Measurements from ENCODE around the gene CLEC12A. TPM values are rescaled to one million over a fixed set of nuclear protein-coding genes. Genes with fewer than 3 reads are reported as not detected.
A peak's percentile ranks its signal among the peaks of the same experiment; 100 is the strongest.

The CLEC12A gene
- total and polyA plus RNA-seq, 2 donors (not counting 1 experiment from before 2014, with no cell fraction given): 1.0 TPM; not detected in 1

- no peak overlapping the region for H3K4me2 ChIP-seq (replicated peaks; ENCODE audit: low read depth, low read length, poor library complexity, severe bottlenecking)
- H3K79me2 ChIP-seq (ENCODE audit: control insufficient read depth, insufficient read depth, low read length): no peaks in the 10 kb centered on the region
- no peak overlapping the region for H3K27ac ChIP-seq (ENCODE audit: low read length in 2 of 2)
- Mint-ChIP-seq H3K4me3 (no peak overlapping the region), H3K4me1 (no peaks in the 10 kb centered on the region), H3K27ac (no peak overlapping the region), H3K27me3 (peaks cover 53% of the 10 kb centered on the region), H3K9me3 (ENCODE audit: insufficient read depth) (no peaks in the 10 kb centered on the region)
- 86% methylated on average over 4 of the region's 5 CpGs for WGBS (ENCODE audit: insufficient coverage)
- ChIA-PET POLR2A (no interaction called here), CTCF (interaction anchor here (0.9 kb wide), 1 partner anchor 140 kb away, joined by 3 read pairs; the partner anchor contains the start of gene OLR1)
- H3K27me3 ChIP-seq (replicated peaks in 1 of 4; ENCODE audit: control extremely low read depth in 1 of 4, control insufficient read depth in 3 of 4, insufficient read depth in 4 of 4, low read length in 3 of 4): peaks cover 0 to 3% (median 0%) of the 10 kb centered on the region in 4 experiments
- intact Hi-C loops (cut with micrococcal nuclease): loop anchor here (10.0 kb wide), 2 partner anchors 93 to 163 kb away; no protein-coding TSS in a partner anchor
- H3K9me3 ChIP-seq (ENCODE audit: control extremely low read depth in 1 of 3, control insufficient read depth in 2 of 3, insufficient read depth in 1 of 3, low read length in 2 of 3): no peaks in the 10 kb centered on the region
- ATAC-seq (ENCODE audit: low read depth) (no peak), DNase-seq (no peak)
- no peaks in the 10 kb centered on the region for H3K4me1 ChIP-seq (ENCODE audit: control insufficient read depth in 2 of 2, insufficient read depth in 2 of 2, low read length in 2 of 2)
- no peaks in the 10 kb centered on the region for H3K36me3 ChIP-seq (replicated peaks in 1 of 2; ENCODE audit: control extremely low read depth in 1 of 2, control insufficient read depth in 1 of 2, extremely low read depth in 1 of 2, insufficient read depth in 2 of 2, low read length in 1 of 2)
- no peak overlapping the region for H3K9ac ChIP-seq (ENCODE audit: low read length)
- H4K20me1 ChIP-seq (ENCODE audit: control insufficient read depth, insufficient read depth, low read length, poor library complexity, severe bottlenecking): no peaks in the 10 kb centered on the region
- H2AFZ ChIP-seq (ENCODE audit: insufficient read depth, low read depth, low read length, poor library complexity, severe bottlenecking): no peak overlapping the region
- H3K4me3 ChIP-seq (ENCODE audit: control extremely low read depth in 1 of 5, extremely low read depth in 1 of 5, insufficient read depth in 1 of 5, low read depth in 2 of 5, low read length in 4 of 5): no peak overlapping the region
- no peak for TF ChIP-seq EZH2 (IDR thresholded peaks at IDR 0.05; ENCODE audit: borderline replicate concordance, insufficient read depth, low read depth, low read length, poor library complexity, severe bottlenecking)
- TF ChIP-seq, protein P1, sequence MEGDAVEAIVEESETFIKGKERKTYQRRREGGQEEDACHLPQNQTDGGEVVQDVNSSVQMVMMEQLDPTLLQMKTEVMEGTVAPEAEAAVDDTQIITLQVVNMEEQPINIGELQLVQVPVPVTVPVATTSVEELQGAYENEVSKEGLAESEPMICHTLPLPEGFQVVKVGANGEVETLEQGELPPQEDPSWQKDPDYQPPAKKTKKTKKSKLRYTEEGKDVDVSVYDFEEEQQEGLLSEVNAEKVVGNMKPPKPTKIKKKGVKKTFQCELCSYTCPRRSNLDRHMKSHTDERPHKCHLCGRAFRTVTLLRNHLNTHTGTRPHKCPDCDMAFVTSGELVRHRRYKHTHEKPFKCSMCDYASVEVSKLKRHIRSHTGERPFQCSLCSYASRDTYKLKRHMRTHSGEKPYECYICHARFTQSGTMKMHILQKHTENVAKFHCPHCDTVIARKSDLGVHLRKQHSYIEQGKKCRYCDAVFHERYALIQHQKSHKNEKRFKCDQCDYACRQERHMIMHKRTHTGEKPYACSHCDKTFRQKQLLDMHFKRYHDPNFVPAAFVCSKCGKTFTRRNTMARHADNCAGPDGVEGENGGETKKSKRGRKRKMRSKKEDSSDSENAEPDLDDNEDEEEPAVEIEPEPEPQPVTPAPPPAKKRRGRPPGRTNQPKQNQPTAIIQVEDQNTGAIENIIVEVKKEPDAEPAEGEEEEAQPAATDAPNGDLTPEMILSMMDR (IDR thresholded peaks at IDR 0.05): no peak
These were observed 60.6 kb downstream of the CLEC12A start for GRCh38 chr12:10031771-10032175.

DNA sequence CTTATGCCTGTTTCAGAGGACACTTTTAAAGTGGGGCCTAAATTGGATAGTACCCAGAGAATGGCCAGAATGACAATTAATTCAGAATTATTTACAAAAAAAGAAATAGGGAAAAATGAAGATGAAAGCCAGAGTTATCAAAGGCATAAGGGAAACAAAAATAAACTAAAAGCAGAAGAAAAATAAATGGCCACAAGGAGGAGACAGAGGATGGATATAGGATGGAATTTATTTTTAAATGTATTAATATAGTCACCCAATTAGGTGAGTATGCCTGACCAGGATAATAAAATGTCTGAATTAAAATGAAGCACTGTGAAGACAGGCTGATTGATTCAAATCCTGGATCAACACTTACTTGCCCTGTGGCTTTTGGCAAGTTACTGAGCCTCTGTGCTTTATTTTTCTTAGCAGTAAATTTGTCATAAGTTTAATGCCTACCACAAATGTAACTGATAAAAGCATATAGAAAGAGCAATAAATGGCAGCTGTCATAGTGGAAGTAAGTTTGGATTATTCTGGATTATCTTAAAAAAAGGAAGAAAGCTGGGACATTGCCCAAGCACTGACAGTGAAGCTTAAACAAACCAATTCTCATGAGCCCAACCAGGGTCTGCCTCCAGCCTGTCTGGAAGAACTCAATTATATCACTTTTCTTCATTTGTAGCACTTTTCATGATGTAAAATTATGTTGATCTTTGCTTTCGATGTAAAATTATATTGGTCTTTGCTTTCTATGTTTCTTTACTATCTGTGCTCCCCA is 62.8 kb downstream of the CLEC12A start:
- Mint-ChIP-seq H3K27me3 (peaks cover 46% of the 10 kb centered on the region), H3K27ac (no peak overlapping the region), H3K9me3 (ENCODE audit: insufficient read depth) (no peaks in the 10 kb centered on the region), H3K4me1 (no peaks in the 10 kb centered on the region), H3K4me3 (no peak overlapping the region)
- no peaks in the 10 kb centered on the region for H3K36me3 ChIP-seq (replicated peaks in 1 of 2; ENCODE audit: control extremely low read depth in 1 of 2, control insufficient read depth in 1 of 2, extremely low read depth in 1 of 2, insufficient read depth in 2 of 2, low read length in 1 of 2)
- intact Hi-C loops (cut with micrococcal nuclease): loop anchor here (10.0 kb wide), 2 partner anchors 91 to 161 kb away; no protein-coding TSS in a partner anchor
- H3K9ac ChIP-seq (ENCODE audit: low read length): no peak overlapping the region
- DNase-seq (peak; percentile 20), ATAC-seq (ENCODE audit: low read depth) (no peak)
- H4K20me1 ChIP-seq (ENCODE audit: control insufficient read depth, insufficient read depth, low read length, poor library complexity, severe bottlenecking): no peaks in the 10 kb centered on the region
- H3K4me1 ChIP-seq (ENCODE audit: control insufficient read depth in 2 of 2, insufficient read depth in 2 of 2, low read length in 2 of 2): no peaks in the 10 kb centered on the region
- H3K79me2 ChIP-seq (ENCODE audit: control insufficient read depth, insufficient read depth, low read length): no peaks in the 10 kb centered on the region
- no CpG with 5 or more reads among the region's 1 CpG for WGBS (ENCODE audit: insufficient coverage)
- H3K27ac ChIP-seq (ENCODE audit: low read length in 2 of 2): no peak overlapping the region
- POLR2A ChIA-PET: no interaction called here
- no peaks in the 10 kb centered on the region for H3K9me3 ChIP-seq (ENCODE audit: control extremely low read depth in 1 of 3, control insufficient read depth in 2 of 3, insufficient read depth in 1 of 3, low read length in 2 of 3)
- no peak overlapping the region for H2AFZ ChIP-seq (ENCODE audit: insufficient read depth, low read depth, low read length, poor library complexity, severe bottlenecking)
- CTCF ChIA-PET: interaction anchor here (0.7 to 1.5 kb wide), 4 partner anchors 9 to 283 kb away, joined by 4 read pairs; no protein-coding TSS in a partner anchor
- no peak overlapping the region for H3K4me2 ChIP-seq (replicated peaks; ENCODE audit: low read depth, low read length, poor library complexity, severe bottlenecking)
- TF ChIP-seq, protein P1 (IDR thresholded peaks at IDR 0.05): peak; percentile 56
- no peak for TF ChIP-seq EZH2 (IDR thresholded peaks at IDR 0.05; ENCODE audit: borderline replicate concordance, insufficient read depth, low read depth, low read length, poor library complexity, severe bottlenecking)
- no peak overlapping the region for H3K4me3 ChIP-seq (ENCODE audit: control extremely low read depth in 1 of 5, extremely low read depth in 1 of 5, insufficient read depth in 1 of 5, low read depth in 2 of 5, low read length in 4 of 5)
- H3K27me3 ChIP-seq (replicated peaks in 1 of 4; ENCODE audit: control extremely low read depth in 1 of 4, control insufficient read depth in 3 of 4, insufficient read depth in 4 of 4, low read length in 3 of 4): peaks cover 0 to 3% (median 0%) of the 10 kb centered on the region in 4 experiments
